Fibroblast of skin of right quadriceps (primary cell): ENCODE results near the gene AP1B1.
A peak's percentile ranks its signal among the peaks of the same experiment; 100 is the strongest.
"Not testable (repeated sequence)": the region's sequence is repeated elsewhere in the genome, so short reads cannot be mapped to it uniquely, and the experiment has no call there.

Source experiments
- DNase-seq: peaks from one replicate; pipeline ENCODE4 v3.0.0-alpha.2; 2013

AP1B1 gene

GRCh38 chr22:29385748-29386147 is 2.6 kb downstream of the AP1B1 start:
- DNase-seq = no peak

- no peak for DNase-seq
These were observed 3.1 kb downstream of the AP1B1 start for GRCh38 chr22:29385151-29385704.

- DNase-seq = no peak
These were observed 4.6 kb downstream of the AP1B1 start for GRCh38 chr22:29383740-29384139.

DNA sequence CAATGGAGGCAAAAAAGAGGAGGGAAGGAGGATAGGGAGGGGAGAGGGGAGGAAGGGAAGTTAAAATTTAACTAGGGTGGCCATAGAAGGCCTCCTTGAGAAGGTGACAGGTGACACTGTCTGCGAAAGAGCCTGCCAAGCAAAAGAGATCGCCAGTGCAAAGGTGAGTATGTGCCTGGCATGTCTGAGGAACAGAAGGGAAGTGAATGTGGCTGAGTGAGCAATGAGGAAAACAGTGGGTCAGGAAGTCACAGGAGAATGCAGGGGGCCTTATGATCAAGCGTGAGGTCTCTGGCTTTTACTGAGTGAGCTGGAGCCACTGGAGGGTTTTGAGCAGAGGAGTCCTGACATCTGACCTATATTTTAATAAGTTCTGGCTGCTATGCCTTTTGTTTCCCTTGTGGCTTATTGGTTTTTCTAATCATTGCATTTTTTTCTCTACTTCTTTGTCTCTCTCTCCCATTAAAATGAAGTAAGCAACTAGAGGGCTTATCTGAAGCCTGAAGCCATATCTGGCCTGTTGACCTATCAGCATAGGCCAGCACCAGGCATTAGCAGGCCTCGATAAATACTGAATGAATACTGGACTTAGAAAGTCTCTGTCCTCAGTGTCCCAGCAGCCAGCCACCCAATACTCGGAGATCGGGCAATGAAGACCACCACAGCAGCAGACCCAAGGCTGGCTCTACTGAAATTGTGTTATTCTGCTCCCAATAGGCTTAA is 5.6 kb downstream of the AP1B1 start:
- DNase-seq = no peak

DNA sequence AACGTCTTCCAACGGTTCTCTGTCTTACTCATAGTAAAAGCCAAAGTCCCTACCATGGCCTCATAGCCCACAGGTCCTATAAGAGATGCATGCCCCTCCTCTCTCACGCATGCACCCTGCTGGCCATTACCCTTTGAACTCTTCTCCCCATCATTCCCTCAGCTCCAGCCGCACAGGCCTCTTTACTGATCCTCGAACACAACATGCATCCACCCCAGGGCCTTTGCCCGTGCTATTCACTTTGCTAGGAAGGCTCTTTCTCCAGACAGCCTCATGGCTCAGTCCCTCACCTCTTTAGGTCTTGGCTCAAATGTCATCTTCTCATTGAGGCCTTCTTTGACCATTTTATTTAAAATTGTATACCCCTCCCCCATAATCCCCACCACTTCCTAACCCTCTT is 7.5 kb downstream of the AP1B1 start:
- DNase-seq = no peak

DNA sequence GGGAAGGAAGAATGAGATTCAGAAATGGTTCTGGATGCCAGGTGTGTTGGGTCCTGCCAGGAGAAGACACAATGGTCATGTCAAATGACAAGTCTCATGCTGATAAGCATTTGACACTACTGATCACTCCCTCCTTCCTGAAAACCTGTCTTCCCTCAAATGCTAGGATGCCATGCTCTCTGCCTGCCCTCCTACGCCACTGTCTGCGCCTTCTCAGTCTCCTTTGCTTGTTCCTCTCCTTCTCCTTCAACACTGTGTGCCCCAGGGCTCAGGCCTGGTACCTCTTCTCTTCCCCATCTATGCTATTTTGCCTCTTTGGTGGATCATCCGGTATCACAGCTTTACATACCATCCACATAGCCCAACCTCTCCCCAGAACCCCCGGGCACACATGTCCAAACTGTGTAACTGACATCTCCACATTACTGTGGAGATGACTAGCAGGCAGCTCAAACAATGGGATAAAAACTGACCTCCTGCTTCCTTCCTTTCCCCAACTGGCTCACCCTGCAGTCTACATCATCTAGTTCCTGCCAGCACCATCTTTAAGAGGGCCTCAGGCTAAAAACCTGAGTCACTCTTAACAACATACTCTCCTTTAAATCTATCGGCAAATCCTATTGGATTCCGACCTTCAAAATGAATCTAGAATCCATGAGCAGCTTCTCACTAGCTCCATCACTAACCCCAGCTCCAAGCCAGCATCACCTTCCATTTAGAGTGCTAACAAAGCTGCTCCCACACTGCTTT is 8.2 kb downstream of the AP1B1 start:
- no peak for DNase-seq

- no peak for DNase-seq
These were observed 9.1 kb downstream of the AP1B1 start for GRCh38 chr22:29379258-29379657.

DNA sequence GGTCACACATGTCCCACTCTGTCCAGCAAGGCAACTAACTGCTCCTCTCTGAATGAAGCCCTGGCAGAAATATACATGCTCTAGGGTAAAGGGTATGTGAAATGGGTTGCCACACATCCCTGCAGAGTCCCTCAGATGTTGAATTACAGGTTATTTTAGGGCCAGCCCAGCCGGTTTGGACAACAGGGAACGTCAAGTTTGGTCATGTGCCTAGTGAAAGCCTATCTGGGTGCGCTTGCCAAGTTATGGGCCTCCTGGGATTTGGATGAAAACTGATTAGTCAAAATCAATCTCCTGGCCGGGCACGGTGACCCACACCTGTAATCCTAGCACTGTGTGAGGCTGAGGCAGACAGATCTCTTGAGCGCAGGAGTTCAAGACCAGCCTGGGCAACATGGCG is 10.4 kb downstream of the AP1B1 start:
- no peak for DNase-seq

DNA sequence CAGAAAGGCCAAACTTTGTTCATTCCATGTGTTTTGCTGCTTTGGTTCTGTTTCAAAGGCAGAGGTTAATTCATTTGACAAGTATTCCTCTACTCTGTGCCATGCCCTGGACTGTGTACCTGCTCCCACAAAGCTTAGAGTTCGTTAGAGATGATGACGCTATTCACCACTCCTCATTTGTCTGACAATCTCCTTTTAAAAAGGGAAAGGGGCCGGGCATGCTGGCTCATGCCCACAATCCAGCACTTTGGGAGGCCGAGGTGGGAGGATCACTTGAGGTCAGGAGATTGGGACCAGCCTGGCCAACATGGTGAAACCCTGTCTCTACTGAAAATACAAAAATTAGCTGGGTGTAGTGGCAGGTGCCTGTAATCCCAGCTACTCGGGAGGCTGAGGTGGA is 11.7 kb downstream of the AP1B1 start:
- not testable (repeated sequence) for DNase-seq

DNA sequence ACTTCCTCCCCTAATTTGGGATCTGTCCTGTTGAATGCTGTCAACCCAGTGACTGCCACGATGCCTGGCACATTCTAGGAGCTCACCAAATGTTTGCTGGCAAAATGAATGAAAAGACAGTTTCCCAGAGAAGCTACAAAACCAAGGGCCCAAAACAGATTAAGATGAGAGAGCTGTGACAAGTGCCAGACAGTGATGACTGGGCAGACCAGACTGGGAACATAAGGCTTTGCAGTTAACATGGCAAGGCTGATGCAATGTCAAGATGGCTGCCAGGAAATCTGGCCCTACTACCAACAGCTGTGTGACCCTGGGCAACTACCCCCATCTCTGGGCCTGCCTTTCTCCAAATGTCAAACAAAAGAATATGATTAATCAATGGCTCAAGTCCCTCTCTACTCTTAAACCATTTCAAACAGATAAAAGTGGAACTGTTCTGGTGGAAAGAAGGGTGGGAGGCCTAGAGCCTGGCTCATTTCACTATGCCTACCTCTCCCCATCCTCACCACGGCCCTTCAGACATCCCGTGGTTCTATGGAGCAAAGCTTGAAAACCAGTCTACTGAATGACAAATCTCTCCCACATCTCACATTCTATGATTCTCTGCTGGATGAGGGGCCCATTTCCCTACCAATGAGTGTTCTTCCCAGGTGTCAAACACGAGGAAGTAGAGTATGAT is 12.8 kb downstream of the AP1B1 start:
- DNase-seq = no peak

DNA sequence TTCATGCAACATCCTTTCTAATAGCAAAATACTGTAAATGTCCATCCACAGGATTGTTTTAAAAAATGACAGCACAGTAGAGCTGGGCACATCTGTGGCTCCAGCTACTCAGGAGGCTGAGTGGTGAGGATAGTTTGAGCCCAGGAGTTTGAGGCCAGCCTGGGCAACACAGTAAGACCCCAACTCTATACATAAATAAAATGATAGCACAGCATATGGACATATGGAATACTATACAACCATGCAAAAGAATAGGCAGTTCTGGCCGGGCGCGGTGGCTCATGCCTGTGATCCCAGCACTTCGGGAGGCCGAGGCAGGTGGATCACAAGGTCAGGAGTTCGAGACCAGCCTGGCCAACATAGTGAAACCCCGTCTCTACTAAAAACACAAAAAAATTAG is 13.6 kb downstream of the AP1B1 start:
- DNase-seq = not testable (repeated sequence)

DNA sequence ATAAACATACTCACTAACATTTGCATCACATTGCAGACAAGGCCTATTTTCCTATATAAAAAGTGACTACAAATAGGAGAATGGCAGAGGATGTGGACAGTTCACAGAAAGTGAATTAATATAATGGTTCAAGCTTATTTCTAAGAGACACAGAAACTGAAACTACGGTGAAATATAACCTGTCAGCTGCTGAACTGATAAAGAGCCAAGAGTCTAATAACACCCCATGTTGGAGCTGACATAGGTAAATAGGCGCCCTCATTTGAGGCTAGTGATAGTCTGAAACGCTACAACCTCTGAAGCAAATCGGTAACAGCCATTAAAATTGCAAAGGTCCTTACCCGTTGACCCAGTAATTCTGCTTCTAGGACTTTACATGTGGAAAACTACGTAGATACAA is 14.0 kb downstream of the AP1B1 start:
- DNase-seq = no peak

DNA sequence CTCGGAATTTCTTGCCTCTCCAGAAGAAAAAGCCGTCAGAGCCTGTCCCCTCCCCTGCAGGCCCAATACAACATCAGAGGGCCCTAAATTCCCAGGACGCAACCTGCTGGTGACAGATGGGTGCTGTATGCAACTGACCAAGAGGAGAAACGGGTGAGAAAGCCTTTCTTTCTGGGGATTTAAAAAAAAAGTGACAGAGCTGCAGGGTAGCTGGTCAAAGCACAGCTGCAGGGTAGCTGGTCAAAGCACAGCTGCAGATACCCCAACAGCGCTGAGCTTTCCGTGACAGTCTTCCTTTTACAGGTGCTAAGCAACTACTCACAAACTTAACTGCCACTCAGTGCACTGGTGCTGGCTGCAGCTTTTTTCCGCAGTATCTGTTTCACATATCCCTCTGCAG is 17.8 kb downstream of the AP1B1 start:
- no peak for DNase-seq

- DNase-seq = peak; percentile 50
These were observed 18.9 kb downstream of the AP1B1 start for GRCh38 chr22:29369460-29369859.

DNA sequence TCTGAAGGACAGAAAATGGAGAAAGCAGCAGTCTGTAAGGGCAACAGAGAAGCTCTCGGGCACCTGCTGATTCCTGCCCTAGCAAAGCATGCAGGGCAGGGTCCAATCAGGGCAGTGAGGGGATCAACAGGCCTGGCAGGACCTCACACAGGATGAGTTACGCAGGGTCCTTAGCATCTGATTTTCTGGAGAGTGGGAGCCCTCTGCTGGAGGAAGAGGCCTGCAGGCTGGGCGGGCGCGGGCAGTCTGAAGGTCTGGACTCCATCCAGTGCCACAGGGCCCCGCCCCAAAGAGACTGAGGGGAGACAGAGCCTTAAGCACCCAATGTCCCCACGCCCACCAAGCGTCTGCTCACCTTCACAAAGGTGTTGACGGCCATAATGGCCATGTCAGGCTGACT is 28.9 kb downstream of the AP1B1 start:
- DNase-seq = peak; percentile 56

DNA sequence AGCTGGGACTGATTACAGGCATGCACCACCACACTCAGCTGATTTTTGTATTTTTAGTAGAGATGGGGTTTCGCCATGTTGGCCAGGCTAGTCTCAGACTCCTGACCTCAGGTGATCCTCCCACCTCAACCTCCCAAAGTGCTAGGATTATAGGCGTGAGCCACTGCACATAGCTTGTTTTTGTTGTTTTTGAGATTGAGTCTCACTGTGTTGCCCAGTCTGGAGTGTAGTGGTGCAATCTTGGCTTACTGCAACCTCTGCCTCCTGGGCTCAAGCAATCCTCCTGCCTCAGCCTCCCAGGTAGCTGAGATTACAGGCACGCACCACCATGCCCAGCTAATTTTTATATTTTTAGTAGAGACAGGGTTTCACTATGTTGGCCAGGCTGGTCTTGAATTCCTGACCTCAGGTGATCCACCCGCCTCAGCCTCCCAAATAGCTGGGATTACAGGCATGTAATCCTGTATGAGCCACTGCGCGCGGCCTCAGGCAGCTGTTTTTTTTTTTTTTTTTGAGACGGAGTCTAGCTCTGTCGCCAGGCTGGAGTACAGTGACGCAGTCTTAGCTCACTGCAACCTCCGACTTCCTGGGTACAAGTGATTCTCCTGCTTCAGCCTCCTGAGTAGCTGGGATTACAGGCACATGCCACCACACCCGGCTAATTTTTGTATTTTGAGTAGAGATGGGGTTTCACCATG is 31.0 kb downstream of the AP1B1 start:
- DNase-seq = not testable (repeated sequence)

DNA sequence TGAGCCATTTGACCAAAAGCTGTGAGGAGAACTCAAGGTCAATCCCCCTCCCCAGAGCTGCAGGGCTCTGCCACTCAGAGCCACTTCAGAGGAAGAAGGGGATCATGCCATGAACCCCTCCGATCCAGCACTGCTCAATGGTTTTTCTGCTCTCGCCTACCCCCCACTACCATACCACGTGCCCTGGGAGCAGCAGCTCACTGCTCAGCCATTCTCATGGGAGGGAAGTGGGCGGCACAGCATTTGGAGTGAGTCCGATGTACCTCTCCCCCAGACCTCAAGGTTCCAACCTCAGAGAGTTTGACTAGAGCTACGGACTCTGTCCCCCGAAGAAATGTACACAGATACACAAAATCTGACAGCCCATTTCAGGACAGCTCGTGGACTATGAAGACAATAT is 34.5 kb downstream of the AP1B1 start:
- no peak for DNase-seq

- no peak for DNase-seq
These were observed 35.1 kb downstream of the AP1B1 start for GRCh38 chr22:29353286-29353685.

- no peak for DNase-seq
These were observed 35.6 kb downstream of the AP1B1 start for GRCh38 chr22:29352778-29353177.

DNA sequence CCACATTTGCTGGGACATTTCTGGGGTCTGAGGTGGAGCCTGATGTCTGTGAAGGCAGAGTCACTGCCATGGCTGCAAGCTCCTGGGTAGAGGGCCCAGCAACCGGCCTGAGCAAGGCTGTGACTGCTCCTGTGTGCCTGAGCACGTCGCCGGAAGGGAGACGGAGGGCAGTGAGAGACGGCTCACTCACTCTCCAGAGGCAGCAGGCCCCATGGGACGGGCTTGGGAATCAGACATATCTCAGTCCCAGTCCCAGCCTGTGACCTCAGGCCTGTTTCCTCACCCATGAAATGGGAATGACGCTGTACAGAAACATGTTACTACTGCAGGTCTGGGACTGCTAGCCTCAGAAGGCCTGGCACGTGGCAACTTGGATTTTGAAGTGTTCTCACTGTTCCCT is 36.5 kb downstream of the AP1B1 start:
- no peak for DNase-seq

GRCh38 chr22:29351042-29351441 is 37.3 kb downstream of the AP1B1 start:
- no peak for DNase-seq

DNA sequence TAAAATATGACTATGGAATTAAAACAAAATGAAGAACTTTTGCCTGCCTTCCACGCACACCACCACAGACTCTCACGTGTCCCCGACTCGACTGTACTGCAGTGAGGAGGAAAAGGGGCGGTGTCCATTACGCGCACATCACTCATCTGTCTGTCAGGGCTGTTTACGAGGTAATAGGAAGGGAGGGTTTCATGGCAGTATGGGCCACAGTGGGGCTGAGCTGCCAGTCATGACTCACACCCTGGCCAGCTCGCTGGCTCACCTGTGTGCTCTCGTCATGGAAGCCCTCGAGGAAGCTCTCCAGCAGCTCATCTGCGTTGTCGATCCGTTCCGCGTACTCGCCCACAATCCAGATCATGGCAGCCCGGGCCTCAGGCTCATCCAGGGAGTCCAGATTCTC is 39.4 kb downstream of the AP1B1 start:
- DNase-seq = no peak

- DNase-seq = no peak
These were observed 40.3 kb downstream of the AP1B1 start for GRCh38 chr22:29348041-29348440.
